ENCODE measurements around the gene IDH2.

IDH2 gene

DNA sequence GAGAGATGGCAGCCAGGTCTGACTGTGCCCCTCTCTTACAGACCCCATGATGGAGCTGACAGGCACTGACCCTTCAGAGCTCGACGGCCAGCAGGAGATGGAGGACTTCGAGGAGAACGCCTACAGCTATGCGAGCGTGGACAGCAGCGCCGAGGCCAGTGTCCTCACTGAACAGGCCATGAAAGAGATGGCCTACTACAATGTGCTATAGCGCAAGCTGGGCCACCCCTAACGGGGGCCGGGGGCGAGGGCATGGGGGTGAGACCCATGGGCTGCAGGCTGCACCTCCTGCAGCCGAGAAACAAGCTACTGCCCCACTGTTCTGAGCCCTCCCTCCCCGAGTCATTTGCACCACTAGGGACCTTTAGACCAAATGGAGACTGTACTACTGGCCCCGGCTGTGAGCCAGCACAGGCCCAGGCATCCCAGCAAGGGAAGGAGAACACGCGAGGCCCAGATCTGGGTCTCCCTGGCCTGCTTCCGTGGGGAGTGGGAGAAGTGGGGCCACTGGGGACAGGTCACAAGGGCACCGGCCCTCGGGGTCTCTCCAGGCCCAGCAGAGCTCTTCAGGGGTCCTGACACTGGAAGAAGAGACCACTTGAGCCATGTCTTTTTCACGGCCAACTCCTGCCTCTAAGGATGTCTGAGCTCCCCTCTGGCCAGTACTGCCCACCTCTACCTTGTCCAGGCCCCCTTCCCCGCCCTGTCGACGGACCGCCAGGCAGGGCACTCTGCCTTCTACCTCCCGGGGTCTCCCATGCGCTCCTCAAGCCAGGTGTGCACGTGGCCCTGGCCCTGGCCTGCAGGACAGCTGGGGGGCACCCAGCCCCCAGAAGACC lies 22.4 kb downstream of the IDH2 start:
- TF ChIP-seq PATZ1 (CRISPR knock-in tag; IDR thresholded peaks at IDR 0.05; ENCODE audit: borderline replicate concordance), result no peak
- TF ChIP-seq ZFP30 (CRISPR knock-in tag; IDR thresholded peaks at IDR 0.05), result no peak
- no peak for TF ChIP-seq ZNF8 (CRISPR knock-in tag; IDR thresholded peaks at IDR 0.05)
- no peak for TF ChIP-seq ARNTL (CRISPR knock-in tag; IDR thresholded peaks at IDR 0.05; ENCODE audit: borderline replicate concordance, low read depth)
- no peak for TF ChIP-seq CSDC2 (CRISPR knock-in tag; IDR thresholded peaks at IDR 0.05)
- TF ChIP-seq TCF4 (CRISPR knock-in tag; IDR thresholded peaks at IDR 0.05; ENCODE audit: borderline replicate concordance), result no peak
- TF ChIP-seq ZFP3 (CRISPR knock-in tag; IDR thresholded peaks at IDR 0.05), result no peak
- TF ChIP-seq POU6F1 (CRISPR knock-in tag; IDR thresholded peaks at IDR 0.05; ENCODE audit: borderline replicate concordance, low read depth), result no peak
- no peak for TF ChIP-seq PPARA (CRISPR knock-in tag; IDR thresholded peaks at IDR 0.05; ENCODE audit: borderline replicate concordance)
- no peak for TF ChIP-seq SNAI2 (CRISPR knock-in tag; IDR thresholded peaks at IDR 0.05)
- no peak for TF ChIP-seq ZNF70 (CRISPR knock-in tag; IDR thresholded peaks at IDR 0.05)
- no peak for TF ChIP-seq TOX (CRISPR knock-in tag; IDR thresholded peaks at IDR 0.05; ENCODE audit: borderline replicate concordance)
- TF ChIP-seq ESRRG (CRISPR knock-in tag; IDR thresholded peaks at IDR 0.05), result no peak
- TF ChIP-seq, protein P1, sequence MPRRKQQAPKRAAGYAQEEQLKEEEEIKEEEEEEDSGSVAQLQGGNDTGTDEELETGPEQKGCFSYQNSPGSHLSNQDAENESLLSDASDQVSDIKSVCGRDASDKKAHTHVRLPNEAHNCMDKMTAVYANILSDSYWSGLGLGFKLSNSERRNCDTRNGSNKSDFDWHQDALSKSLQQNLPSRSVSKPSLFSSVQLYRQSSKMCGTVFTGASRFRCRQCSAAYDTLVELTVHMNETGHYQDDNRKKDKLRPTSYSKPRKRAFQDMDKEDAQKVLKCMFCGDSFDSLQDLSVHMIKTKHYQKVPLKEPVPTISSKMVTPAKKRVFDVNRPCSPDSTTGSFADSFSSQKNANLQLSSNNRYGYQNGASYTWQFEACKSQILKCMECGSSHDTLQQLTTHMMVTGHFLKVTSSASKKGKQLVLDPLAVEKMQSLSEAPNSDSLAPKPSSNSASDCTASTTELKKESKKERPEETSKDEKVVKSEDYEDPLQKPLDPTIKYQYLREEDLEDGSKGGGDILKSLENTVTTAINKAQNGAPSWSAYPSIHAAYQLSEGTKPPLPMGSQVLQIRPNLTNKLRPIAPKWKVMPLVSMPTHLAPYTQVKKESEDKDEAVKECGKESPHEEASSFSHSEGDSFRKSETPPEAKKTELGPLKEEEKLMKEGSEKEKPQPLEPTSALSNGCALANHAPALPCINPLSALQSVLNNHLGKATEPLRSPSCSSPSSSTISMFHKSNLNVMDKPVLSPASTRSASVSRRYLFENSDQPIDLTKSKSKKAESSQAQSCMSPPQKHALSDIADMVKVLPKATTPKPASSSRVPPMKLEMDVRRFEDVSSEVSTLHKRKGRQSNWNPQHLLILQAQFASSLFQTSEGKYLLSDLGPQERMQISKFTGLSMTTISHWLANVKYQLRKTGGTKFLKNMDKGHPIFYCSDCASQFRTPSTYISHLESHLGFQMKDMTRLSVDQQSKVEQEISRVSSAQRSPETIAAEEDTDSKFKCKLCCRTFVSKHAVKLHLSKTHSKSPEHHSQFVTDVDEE (CRISPR knock-in tag; IDR thresholded peaks at IDR 0.05), result no peak
- TF ChIP-seq RARB (CRISPR knock-in tag; IDR thresholded peaks at IDR 0.05), result no peak
- no peak for TF ChIP-seq ZNF565 (CRISPR knock-in tag; conservative IDR thresholded peaks at IDR 0.05; ENCODE audit: low read depth)
- TF ChIP-seq, protein P2, sequence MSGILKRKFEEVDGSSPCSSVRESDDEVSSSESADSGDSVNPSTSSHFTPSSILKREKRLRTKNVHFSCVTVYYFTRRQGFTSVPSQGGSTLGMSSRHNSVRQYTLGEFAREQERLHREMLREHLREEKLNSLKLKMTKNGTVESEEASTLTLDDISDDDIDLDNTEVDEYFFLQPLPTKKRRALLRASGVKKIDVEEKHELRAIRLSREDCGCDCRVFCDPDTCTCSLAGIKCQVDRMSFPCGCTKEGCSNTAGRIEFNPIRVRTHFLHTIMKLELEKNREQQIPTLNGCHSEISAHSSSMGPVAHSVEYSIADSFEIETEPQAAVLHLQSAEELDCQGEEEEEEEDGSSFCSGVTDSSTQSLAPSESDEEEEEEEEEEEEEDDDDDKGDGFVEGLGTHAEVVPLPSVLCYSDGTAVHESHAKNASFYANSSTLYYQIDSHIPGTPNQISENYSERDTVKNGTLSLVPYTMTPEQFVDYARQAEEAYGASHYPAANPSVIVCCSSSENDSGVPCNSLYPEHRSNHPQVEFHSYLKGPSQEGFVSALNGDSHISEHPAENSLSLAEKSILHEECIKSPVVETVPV (CRISPR knock-in tag; IDR thresholded peaks at IDR 0.05), result no peak
- no peak for TF ChIP-seq CREB5 (CRISPR knock-in tag; IDR thresholded peaks at IDR 0.05; ENCODE audit: low read depth)
- TF ChIP-seq OSR1 (CRISPR knock-in tag; IDR thresholded peaks at IDR 0.05), result no peak
- no peak for TF ChIP-seq BACH2 (CRISPR knock-in tag; IDR thresholded peaks at IDR 0.05; ENCODE audit: borderline replicate concordance)
- ATAC-seq, result no peak

DNA sequence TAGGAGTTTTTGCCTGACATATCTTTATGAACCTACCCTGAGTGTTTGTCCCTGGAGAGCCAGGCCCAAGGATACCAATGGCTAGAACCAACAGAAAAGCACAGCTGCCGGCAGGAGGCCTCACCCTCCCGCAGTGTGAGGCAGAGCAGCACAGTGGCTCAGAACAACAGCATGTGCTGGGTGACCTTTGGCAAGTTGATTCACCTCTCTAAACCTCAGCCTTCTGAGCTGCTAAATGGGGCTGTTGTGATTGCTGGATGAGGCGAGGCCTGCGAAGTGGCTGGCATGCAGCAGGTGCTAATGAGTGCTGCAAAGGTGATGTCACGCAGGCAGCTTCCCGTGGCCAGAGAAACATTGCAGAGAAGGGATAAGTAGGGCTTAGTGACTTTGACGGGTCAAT lies 23.3 kb downstream of the IDH2 start:
- no peak for ATAC-seq

More for the DNA sequence above, 23.3 kb downstream of the IDH2 start:
- TF ChIP-seq ZNF565 (CRISPR knock-in tag; conservative IDR thresholded peaks at IDR 0.05; ENCODE audit: low read depth) (no peak), GLIS3 (CRISPR knock-in tag; IDR thresholded peaks at IDR 0.05) (no peak), ISL1 (CRISPR knock-in tag; IDR thresholded peaks at IDR 0.05) (no peak), ZFP30 (CRISPR knock-in tag; IDR thresholded peaks at IDR 0.05) (no peak), TCF4 (CRISPR knock-in tag; IDR thresholded peaks at IDR 0.05; ENCODE audit: borderline replicate concordance) (no peak), ARNTL (CRISPR knock-in tag; IDR thresholded peaks at IDR 0.05; ENCODE audit: borderline replicate concordance, low read depth) (no peak), ZFP3 (CRISPR knock-in tag; IDR thresholded peaks at IDR 0.05) (no peak), SNAI2 (CRISPR knock-in tag; IDR thresholded peaks at IDR 0.05) (no peak), OSR1 (CRISPR knock-in tag; IDR thresholded peaks at IDR 0.05) (no peak), CREB5 (CRISPR knock-in tag; IDR thresholded peaks at IDR 0.05; ENCODE audit: low read depth) (no peak), BACH2 (CRISPR knock-in tag; IDR thresholded peaks at IDR 0.05; ENCODE audit: borderline replicate concordance) (no peak), ZNF8 (CRISPR knock-in tag; IDR thresholded peaks at IDR 0.05) (no peak), RARB (CRISPR knock-in tag; IDR thresholded peaks at IDR 0.05) (no peak), TOX (CRISPR knock-in tag; IDR thresholded peaks at IDR 0.05; ENCODE audit: borderline replicate concordance) (no peak), POU6F1 (CRISPR knock-in tag; IDR thresholded peaks at IDR 0.05; ENCODE audit: borderline replicate concordance, low read depth) (no peak), ZC3H10 (CRISPR knock-in tag; IDR thresholded peaks at IDR 0.05) (no peak)
- TF ChIP-seq, protein P2 (CRISPR knock-in tag; IDR thresholded peaks at IDR 0.05), result no peak
